Measurements from ENCODE around the gene CDKN1B. TPM values are rescaled to one million over a fixed set of nuclear protein-coding genes. Genes with fewer than 3 reads are reported as not detected.

The CDKN1B gene
- total RNA-seq, 1 experiment from 2014 or later = 37.6 TPM

- no peaks in the 10 kb centered on the region for H3K27me3 ChIP-seq
- H3K4me1 ChIP-seq = peaks cover 9% of the 10 kb centered on the region
- H3K4me3 ChIP-seq = peak overlapping the region; percentile 93
- peaks cover 7% of the 10 kb centered on the region; the same call in 1 of the 2 replicates for H3K36me3 ChIP-seq
- peak in 1 of 2 experiments; percentile 44 for DNase-seq
- H3K27ac ChIP-seq = peak overlapping the region; percentile 74
- no peaks in the 10 kb centered on the region for H3K9me3 ChIP-seq (replicated peaks)
Measured at GRCh38 chr12:12716151-12716792, 896 bp upstream of the CDKN1B start.

- DNase-seq = peak; percentile 24 to 42
Measured at GRCh38 chr12:12717586-12718380, 615 bp downstream of the CDKN1B start.

GRCh38 chr12:12718381-12718759 lies 1.2 kb downstream of the CDKN1B start:
- Histone ChIP-seq H3K4me3 (peak overlapping the region; percentile 93), H3K9me3 (replicated peaks) (no peaks in the 10 kb centered on the region), H3K27ac (peak overlapping the region; percentile 74; the same call in 1 of the 2 replicates), H3K27me3 (no peaks in the 10 kb centered on the region), H3K4me1 (peaks cover 18% of the 10 kb centered on the region), H3K36me3 (peaks cover 11% of the 10 kb centered on the region)
- DNase-seq = no peak

More at GRCh38 chr12:12717586-12718380, 615 bp downstream of the CDKN1B start:
- Histone ChIP-seq H3K4me1 (peaks cover 18% of the 10 kb centered on the region), H3K4me3 (peak overlapping the region; percentile 93), H3K27me3 (no peaks in the 10 kb centered on the region), H3K27ac (peak overlapping the region; percentile 74), H3K36me3 (peaks cover 11% of the 10 kb centered on the region), H3K9me3 (replicated peaks) (no peaks in the 10 kb centered on the region)

DNA sequence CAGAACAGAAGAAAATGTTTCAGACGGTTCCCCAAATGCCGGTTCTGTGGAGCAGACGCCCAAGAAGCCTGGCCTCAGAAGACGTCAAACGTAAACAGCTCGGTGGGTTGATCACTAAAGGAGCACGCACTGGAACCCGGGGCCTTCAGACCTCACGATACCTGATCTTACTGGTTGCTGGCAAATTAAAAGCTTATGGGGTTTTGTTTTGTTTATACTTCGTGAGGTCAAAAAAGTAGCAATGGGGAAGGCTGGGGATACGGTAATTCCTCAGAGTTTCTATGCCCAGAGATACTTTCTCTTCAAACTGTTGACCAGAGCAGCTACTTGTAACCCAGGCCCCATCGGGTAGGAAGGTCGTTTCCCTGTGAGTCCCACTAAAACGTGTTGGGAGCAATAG lies 1.7 kb downstream of the CDKN1B start:
- peaks cover 11% of the 10 kb centered on the region for H3K36me3 ChIP-seq
- DNase-seq = peak in 1 of 2 experiments; percentile 49

GRCh38 chr12:12719496-12719895 lies 2.3 kb downstream of the CDKN1B start:
- Histone ChIP-seq H3K27me3 (no peaks in the 10 kb centered on the region), H3K4me3 (peak overlapping the region; percentile 93), H3K9me3 (replicated peaks) (no peaks in the 10 kb centered on the region), H3K4me1 (peaks cover 18% of the 10 kb centered on the region), H3K36me3 (peaks cover 11% of the 10 kb centered on the region), H3K27ac (no peak overlapping the region)
- no peak for DNase-seq

More for the DNA sequence above, 1.7 kb downstream of the CDKN1B start:
- Histone ChIP-seq H3K27me3 (no peaks in the 10 kb centered on the region), H3K9me3 (replicated peaks) (no peaks in the 10 kb centered on the region), H3K4me3 (peak overlapping the region; percentile 93), H3K4me1 (peaks cover 18% of the 10 kb centered on the region), H3K27ac (no peak overlapping the region; the same call in 1 of the 2 replicates)

GRCh38 chr12:12720052-12720451 lies 2.9 kb downstream of the CDKN1B start:
- Histone ChIP-seq H3K27ac (no peak overlapping the region), H3K4me1 (peaks cover 18% of the 10 kb centered on the region), H3K27me3 (no peaks in the 10 kb centered on the region), H3K36me3 (peaks cover 11% of the 10 kb centered on the region), H3K4me3 (no peak overlapping the region), H3K9me3 (replicated peaks) (no peaks in the 10 kb centered on the region)
- no peak for DNase-seq

DNA sequence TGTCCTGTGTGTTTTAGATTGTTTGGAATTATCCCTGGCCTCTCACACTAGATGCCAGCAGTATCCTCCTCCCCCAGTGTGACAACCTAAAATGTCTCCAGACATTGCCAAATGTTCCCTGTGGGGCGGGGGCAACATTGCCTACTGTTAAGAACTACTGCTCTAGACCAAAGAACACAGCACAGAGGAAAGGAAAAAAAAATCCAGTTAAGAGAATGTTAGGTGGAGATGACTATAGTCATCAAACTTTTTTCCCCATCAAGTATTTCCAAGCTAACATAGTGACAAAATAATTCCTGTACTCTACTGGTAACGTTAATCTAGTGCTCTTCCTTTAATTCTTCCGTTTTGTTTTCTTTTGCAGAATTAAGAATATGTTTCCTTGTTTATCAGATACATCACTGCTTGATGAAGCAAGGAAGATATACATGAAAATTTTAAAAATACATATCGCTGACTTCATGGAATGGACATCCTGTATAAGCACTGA lies 3.5 kb downstream of the CDKN1B start:
- no peak for DNase-seq
- Histone ChIP-seq H3K4me1 (peaks cover 11% of the 10 kb centered on the region), H3K36me3 (peaks cover 11% of the 10 kb centered on the region), H3K27ac (no peak overlapping the region), H3K4me3 (no peak overlapping the region), H3K27me3 (no peaks in the 10 kb centered on the region), H3K9me3 (replicated peaks) (no peaks in the 10 kb centered on the region)

DNA sequence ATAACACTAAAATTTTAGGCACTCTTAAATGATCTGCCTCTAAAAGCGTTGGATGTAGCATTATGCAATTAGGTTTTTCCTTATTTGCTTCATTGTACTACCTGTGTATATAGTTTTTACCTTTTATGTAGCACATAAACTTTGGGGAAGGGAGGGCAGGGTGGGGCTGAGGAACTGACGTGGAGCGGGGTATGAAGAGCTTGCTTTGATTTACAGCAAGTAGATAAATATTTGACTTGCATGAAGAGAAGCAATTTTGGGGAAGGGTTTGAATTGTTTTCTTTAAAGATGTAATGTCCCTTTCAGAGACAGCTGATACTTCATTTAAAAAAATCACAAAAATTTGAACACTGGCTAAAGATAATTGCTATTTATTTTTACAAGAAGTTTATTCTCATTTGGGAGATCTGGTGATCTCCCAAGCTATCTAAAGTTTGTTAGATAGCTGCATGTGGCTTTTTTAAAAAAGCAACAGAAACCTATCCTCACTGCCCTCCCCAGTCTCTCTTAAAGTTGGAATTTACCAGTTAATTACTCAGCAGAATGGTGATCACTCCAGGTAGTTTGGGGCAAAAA lies 4.1 kb downstream of the CDKN1B start:
- Histone ChIP-seq H3K36me3 (peaks cover 11% of the 10 kb centered on the region), H3K4me1 (peaks cover 10% of the 10 kb centered on the region), H3K9me3 (replicated peaks) (no peaks in the 10 kb centered on the region), H3K27ac (no peak overlapping the region), H3K27me3 (no peaks in the 10 kb centered on the region), H3K4me3 (no peak overlapping the region)
- no peak for DNase-seq

GRCh38 chr12:12721814-12722434 lies 4.8 kb downstream of the CDKN1B start:
- peaks cover 11% of the 10 kb centered on the region for H3K36me3 ChIP-seq
- H3K27me3 ChIP-seq = no peaks in the 10 kb centered on the region
- DNase-seq = no peak
- H3K27ac ChIP-seq = peak overlapping the region; percentile 97; the same call in 1 of the 2 replicates
- H3K4me3 ChIP-seq = peak overlapping the region; percentile 80
- no peaks in the 10 kb centered on the region for H3K9me3 ChIP-seq (replicated peaks)
- H3K4me1 ChIP-seq = peaks cover 13% of the 10 kb centered on the region

DNA sequence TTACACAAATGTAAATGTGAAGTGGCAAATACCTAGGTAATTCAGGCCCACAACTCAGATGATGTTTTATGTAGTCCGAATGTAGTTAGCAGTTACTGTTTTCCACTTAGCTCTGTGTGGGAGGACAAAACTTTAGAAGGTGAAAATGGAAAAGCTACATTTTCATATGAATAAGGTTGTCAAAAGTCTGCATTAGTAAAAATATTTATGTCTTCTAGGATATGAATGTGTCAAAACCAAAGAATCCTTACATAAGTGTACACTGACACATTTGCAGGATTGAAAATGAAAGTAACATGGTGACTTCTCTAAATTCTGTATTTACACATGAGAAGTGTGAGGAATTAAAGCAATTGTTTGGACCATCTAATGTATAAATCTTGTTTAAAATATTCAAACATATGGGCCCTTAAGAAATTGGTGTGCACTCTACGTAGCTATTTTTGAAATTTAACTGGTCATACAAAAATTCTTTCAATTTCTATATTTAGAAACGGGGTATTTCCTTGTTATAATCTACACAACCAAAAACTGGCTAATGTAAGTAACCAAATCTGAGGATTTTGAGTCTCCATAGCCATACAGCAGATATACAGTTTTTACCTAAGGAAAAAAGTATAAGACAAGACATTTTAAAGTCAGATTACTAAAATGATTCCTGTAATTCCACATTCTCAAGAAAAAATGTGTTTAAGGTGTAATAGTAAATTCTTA lies 5.4 kb downstream of the CDKN1B start:
- Histone ChIP-seq H3K27ac (peak overlapping the region; percentile 97; the same call in 1 of the 2 replicates), H3K4me1 (peaks cover 13% of the 10 kb centered on the region), H3K27me3 (no peaks in the 10 kb centered on the region), H3K4me3 (peak overlapping the region; percentile 80), H3K9me3 (replicated peaks) (no peaks in the 10 kb centered on the region), H3K36me3 (peaks cover 11% of the 10 kb centered on the region)
- DNase-seq = peak in 1 of 2 experiments; percentile 26

GRCh38 chr12:12723149-12723680 lies 6.0 kb downstream of the CDKN1B start:
- Histone ChIP-seq H3K4me3 (peak overlapping the region; percentile 80), H3K9me3 (replicated peaks) (no peaks in the 10 kb centered on the region), H3K4me1 (peaks cover 13% of the 10 kb centered on the region), H3K36me3 (peaks cover 11% of the 10 kb centered on the region), H3K27ac (peak overlapping the region; percentile 97), H3K27me3 (no peaks in the 10 kb centered on the region)
- DNase-seq = no peak

GRCh38 chr12:12723681-12724420 lies 6.7 kb downstream of the CDKN1B start:
- Histone ChIP-seq H3K4me3 (peak overlapping the region; percentile 80), H3K27me3 (no peaks in the 10 kb centered on the region), H3K4me1 (peaks cover 13% of the 10 kb centered on the region), H3K9me3 (replicated peaks) (no peaks in the 10 kb centered on the region), H3K27ac (peak overlapping the region; percentile 97), H3K36me3 (peaks cover 11% of the 10 kb centered on the region)
- peak; percentile 36 to 44 for DNase-seq

DNA sequence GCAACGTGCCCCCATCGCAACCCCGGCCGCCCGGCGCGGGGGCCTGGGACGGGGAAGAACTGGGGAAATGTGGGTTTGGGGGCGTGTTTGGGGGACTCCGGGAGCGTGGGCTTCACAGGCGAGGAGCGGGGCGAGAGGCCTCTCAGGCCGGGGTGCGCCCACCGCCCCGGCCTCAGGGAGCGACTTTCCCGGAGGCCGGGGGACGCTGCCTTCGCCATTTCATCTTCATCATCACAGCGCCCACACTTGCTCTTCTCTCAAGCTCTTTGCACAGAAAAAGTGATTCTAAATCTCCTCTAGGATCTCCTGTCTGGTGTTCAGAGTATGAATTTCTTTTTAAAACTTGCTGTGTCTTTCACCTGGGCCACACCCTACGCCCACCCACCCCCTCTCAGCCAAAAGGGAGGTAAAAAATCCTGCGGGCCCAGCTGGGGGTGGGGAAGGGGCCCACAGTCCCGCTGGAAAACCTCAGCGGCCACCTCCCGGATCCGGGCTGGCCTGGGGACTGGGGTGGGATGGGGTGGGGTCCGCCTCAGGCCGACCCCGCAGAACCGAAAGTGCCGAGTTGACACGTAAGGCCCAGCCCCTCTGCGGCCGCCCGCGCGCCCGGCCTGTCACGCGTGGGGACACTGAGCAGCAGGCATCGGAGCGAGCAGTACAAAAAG lies 7.4 kb downstream of the CDKN1B start:
- H3K4me3 ChIP-seq = peak overlapping the region; percentile 80
- DNase-seq = peak; percentile 14 to 40
- H3K4me1 ChIP-seq = peaks cover 13% of the 10 kb centered on the region
- no peaks in the 10 kb centered on the region for H3K27me3 ChIP-seq
- peaks cover 11% of the 10 kb centered on the region for H3K36me3 ChIP-seq
- H3K9me3 ChIP-seq (replicated peaks) = no peaks in the 10 kb centered on the region
- H3K27ac ChIP-seq = peak overlapping the region; percentile 97
